Measurements from ENCODE around the gene C16orf92.
A peak's percentile ranks its signal among the peaks of the same experiment; 100 is the strongest.

The C16orf92 gene, protein sequence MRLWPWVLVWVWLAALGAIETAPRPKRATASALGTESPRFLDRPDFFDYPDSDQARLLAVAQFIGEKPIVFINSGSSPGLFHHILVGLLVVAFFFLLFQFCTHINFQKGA

DNA sequence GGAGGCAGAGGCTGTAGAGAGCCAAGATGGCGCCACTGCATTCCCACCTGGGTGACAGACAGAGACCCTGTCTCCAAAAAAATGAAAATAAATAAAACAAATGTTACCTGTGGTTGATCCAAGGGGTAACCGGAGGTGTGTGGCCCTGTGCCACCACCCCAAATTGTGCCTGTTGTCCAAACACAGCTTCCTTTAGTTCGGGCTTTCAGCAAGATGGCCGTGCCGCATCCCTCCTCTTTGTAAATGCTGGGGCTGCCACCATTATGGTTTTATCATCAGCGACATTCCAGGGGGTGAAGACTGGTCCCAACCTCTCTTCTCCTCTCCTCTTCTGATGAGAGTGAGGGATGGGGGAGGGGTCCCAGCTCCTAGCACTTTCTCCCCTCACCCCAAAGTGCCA is at the start of gene C16orf92:
TSS of gene C16orf92 (plus strand) at position 312 of the 400 bp plus-strand sequence. CDS start 143 bp downstream, outside the sequence.
- DNase-seq = peak; percentile 2

- peak; percentile 92 for DNase-seq
Measured at GRCh38 chr16:29973384-29974246, 49.4 kb upstream of the C16orf92 start, which contains the start of gene TAOK2. TSS of gene TAOK2 (plus strand) at chr16:29973868. CDS start at chr16:29977773, 3,905 bp downstream.

- no peak for DNase-seq
Measured at GRCh38 chr16:29974291-29975133, 48.5 kb upstream of the C16orf92 start.

GRCh38 chr16:29975134-29975538 is 47.9 kb upstream of the C16orf92 start:
- no peak for DNase-seq

DNA sequence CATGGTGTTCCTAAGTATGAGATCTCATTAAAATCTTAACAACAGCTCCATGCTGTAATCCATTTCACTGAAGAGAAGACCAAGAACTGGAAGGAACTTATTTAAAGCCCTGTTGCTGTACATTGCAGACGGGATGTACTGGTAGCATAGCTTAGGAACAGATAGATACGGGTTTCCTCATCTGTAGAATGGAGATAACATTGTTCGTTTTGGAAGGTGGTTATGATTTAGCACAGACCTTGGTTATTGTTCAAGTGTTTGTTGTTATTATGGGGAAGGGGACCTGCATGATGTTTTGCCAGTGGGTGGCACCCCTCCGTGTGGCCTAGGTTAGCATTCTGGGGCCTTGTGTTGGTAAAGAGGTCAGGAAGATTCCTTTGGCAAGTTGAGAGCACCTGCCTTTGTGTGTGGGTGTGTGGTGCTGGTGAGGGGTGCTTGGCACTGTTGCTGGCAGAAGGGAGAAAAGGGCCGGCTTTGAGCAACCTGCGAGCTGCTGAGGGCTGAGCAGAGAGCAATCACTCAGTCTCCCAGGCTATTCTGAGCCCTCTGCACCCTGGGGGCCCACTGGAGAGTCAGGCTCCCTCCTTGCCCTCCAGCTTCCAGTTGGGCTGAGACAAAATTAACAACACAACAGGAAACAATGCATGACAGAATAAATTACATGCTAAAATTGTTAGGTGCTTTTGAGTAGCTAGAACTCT is 47.0 kb upstream of the C16orf92 start:
- DNase-seq = no peak

DNA sequence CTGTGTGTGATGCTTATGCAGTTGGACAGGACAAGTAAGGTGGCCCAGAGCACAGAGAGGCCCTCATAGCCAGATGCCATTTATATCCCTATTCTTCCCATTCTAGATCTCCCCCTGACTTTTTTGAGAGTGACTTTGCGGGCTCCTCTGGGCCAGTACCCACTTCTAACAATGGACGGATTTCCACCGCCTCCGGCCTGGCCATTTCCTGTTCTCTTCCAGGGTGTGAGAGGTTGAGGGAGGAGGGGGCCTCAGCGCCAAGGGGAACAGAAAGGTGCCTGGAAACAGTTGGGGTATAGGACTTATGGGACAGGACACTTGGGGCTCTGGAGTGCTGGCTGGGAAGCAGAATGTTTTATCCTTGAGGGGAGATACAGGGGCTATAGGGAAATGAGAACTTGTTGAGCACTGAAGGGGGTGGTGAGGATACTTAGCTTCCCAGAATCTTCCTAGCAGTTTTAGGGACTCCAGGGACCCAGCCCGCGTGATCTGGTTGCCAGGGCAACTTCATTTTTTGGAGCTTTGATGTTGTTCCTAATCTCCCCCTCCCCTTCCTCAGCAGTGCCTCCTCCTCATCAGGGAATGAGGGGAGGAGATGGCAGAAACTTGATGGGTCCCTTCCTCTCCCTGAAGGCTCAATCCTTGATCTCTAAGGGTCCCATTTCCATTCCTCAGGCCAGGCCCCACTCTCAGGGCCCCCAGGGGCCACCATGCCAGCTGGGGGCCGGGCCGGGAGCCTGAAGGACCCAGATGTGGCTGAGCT is 45.8 kb upstream of the C16orf92 start:
- no peak for DNase-seq

GRCh38 chr16:29978081-29978480 is 44.9 kb upstream of the C16orf92 start:
- DNase-seq = no peak

DNA sequence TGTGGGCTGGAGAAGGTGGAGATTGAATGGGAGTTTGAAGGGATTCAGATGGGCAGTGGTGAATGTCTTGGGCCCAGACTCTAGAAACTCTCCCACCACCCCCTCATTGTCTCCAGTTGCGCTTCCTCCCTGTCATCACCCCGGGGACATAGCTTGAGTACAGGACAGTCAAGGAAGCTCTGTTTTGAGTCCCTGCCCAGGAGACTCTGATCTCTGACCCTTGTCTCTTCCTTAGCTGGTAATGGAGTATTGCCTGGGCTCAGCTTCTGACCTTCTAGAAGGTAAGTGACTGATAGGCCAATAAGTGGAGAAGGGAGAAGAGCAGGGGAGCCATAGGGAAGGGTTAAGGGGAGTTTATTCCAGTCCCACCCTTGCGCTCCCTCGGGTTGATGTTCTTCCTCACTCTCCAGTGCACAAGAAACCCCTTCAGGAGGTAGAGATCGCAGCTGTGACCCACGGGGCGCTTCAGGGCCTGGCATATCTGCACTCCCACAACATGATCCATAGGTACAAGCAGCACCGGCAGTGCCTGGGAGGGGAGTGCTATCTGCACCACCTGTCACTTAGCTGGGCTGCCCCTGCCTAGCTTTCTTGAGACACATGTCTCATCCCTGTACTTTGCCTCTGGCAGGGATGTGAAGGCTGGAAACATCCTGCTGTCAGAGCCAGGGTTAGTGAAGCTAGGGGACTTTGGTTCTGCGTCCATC is 44.3 kb upstream of the C16orf92 start:
- no peak for DNase-seq

GRCh38 chr16:29982560-29983419 is 40.2 kb upstream of the C16orf92 start:
- DNase-seq = no peak

- no peak for DNase-seq
Measured at GRCh38 chr16:29983420-29984136, 39.4 kb upstream of the C16orf92 start.

GRCh38 chr16:29984137-29984763 is 38.7 kb upstream of the C16orf92 start:
- no peak for DNase-seq

DNA sequence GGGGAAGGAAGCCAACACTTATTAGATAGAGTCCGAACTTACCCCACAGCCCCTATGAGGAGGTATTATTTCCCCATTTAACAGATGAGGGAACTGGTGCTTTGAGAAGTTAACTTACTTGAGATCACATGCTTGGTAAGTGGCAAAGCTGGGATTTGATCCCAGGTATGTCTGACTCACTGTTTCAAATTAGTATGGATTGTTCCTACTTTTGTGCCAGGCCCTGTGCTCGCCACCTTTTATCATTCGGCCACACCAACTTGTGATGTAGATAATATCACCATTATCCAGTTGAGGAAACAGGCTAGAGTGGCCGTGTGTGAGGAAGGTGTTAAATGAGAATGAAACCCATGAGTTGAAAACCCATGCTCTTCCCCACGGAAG is 38.2 kb upstream of the C16orf92 start:
- DNase-seq = no peak

DNA sequence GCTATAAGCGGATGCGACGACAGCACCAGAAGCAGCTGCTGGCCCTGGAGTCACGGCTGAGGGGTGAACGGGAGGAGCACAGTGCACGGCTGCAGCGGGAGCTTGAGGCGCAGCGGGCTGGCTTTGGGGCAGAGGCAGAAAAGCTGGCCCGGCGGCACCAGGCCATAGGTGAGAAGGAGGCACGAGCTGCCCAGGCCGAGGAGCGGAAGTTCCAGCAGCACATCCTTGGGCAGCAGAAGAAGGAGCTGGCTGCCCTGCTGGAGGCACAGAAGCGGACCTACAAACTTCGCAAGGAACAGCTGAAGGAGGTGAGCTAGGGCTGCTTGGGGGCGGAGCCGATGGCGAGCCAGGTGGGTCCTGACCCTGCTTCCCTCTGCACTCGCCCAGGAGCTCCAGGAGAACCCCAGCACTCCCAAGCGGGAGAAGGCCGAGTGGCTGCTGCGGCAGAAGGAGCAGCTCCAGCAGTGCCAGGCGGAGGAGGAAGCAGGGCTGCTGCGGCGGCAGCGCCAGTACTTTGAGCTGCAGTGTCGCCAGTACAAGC is 37.7 kb upstream of the C16orf92 start:
- no peak for DNase-seq

- no peak for DNase-seq
Measured at GRCh38 chr16:29986231-29986630, 36.8 kb upstream of the C16orf92 start.

GRCh38 chr16:29986931-29987330 is 36.1 kb upstream of the C16orf92 start:
- DNase-seq = no peak

GRCh38 chr16:29987371-29988085 is 35.5 kb upstream of the C16orf92 start:
- no peak for DNase-seq

GRCh38 chr16:29988346-29989075 is 34.5 kb upstream of the C16orf92 start:
- DNase-seq = no peak

Measured in 8988T (cell line).